Psoas muscle (tissue), 8 donors: ENCODE data around the gene PTGIR. TPM values are rescaled to one million over a fixed set of nuclear protein-coding genes. Genes with fewer than 3 reads are reported as not detected.

ENCODE experiments used
- ATAC-seq, 4 donors: fragments of 200-7000 bp; cut with Tn5 transposase; one replicate each; pipeline ENCODE4 v1.9.1; 2020; ENCODE audit warnings: moderate library complexity in 3 of 4, mild to moderate bottlenecking in 2 of 4
- DNase-seq, 2 donors: peaks; one replicate each; pipeline ENCODE4 v3.0.0-alpha.2; 2020
- H3K27ac ChIP-seq: fragments of 200-600 bp; one replicate; pipeline ENCODE4 v1.8.0; 2022
- H3K27me3 ChIP-seq, 3 donors: fragments of 200-600 bp in 1 of 3; one replicate each; pipeline versions ENCODE4 v1.6.1 to v1.8.0; 2013 to 2022; ENCODE audit warnings: low read length in 2 of 3, mild to moderate bottlenecking in 2 of 3, moderate library complexity in 1 of 3; ENCODE audit not compliant: insufficient read depth in 3 of 3
- H3K36me3 ChIP-seq, 2 donors: fragments of 200-600 bp in 1 of 2; one replicate each; pipeline versions ENCODE4 v1.6.1 to v1.8.0; 2013 to 2022; ENCODE audit warnings: low read depth in 1 of 2, mild to moderate bottlenecking in 1 of 2, moderate library complexity in 1 of 2; ENCODE audit not compliant: insufficient read depth in 1 of 2
- H3K4me1 ChIP-seq: fragments of 200-600 bp; one replicate; pipeline ENCODE4 v1.8.0; 2022
- H3K4me3 ChIP-seq: fragments of 200-600 bp; one replicate; pipeline ENCODE4 v1.8.0; 2022; ENCODE audit warnings: mild to moderate bottlenecking
- H3K9me3 ChIP-seq: fragments of 200-600 bp; one replicate; pipeline ENCODE4 v1.8.0; 2022
- CTCF ChIP-seq: fragments of 200-600 bp; IDR thresholded peaks from one replicate; pipeline ENCODE4 v1.8.0; 2022; ENCODE audit warnings: antibody characterized with exemption
- WGBS, 3 donors: extraction: QIAGEN DNeasy Blood & Tissue Kit; methylation state at CpG; one replicate each; pipeline versions ENCODE4 v1.1.6 to v1.1.7; 2013; 5-methylcytosine and 5-hydroxymethylcytosine counted together
- intact Hi-C, 2 donors: fragments of 100-400 bp; cut with DNase I; formaldehyde crosslinking; loops; one replicate each; pipeline versions ENCODE4 v1.11.0 to v1.14.2; 2022
- polyA plus RNA-seq, 3 donors: library from polyadenylated mRNA; stranded (reverse); fragments of 200-250 nt; gene quantifications; one replicate each; pipeline ENCODE4 v1.2.3, GENCODE V29; 2013
- total RNA-seq, 4 donors: library from RNA; stranded (reverse); fragmentation: NEBNext Ultra II Directional in 2 of 4; extraction: Animal tissue kit (Norgen Biotek cat#: 25700) in 2 of 4; gene quantifications; one replicate each; pipeline versions ENCODE4 v1.2.1 to v1.2.4, GENCODE V29; 2021 to 2023
- donor health status: healthy with polysubstance abuse.
- donor health status: DM: no; HTN: no; CAD: no; lungs with moderate emphysema.
- donor health status: Bipolar disorder and iron deficiency.
- donor health status: healthy.
- donor health status: DM: yes; HTN: yes; CAD: no.
- donor health status: DM: no; HTN: no; CAD: no.
- donor health status: DM: no; HTN: no; CAD: no.
- donor health status: DM: yes; HTN: yes; CAD: no.

PTGIR gene
- total and polyA plus RNA-seq, 7 donors, result 0.74 to 7.0 (median 1.2) TPM

GRCh38 chr19:46602392-46603194, 22.3 kb downstream of the PTGIR start:
- peaks cover 14% of the 10 kb centered on the region for H3K9me3 ChIP-seq
- 10 to 21% (median 14%) methylated on average over 21 to 23 of the region's 23 CpGs for WGBS, 3 donors
- no peak for DNase-seq
- H3K36me3 ChIP-seq, result peaks cover 0 to 25% of the 10 kb centered on the region in 2 donors
- H3K27ac ChIP-seq, result peak overlapping the region; percentile 97
- H3K27me3 ChIP-seq, result no peaks in the 10 kb centered on the region
- peak overlapping the region; percentile 82 for H3K4me3 ChIP-seq
- no peak for TF ChIP-seq CTCF
- peak in 1 of 4 donors; percentile 27 for ATAC-seq
- peaks cover 22% of the 10 kb centered on the region for H3K4me1 ChIP-seq
- intact Hi-C loops, result no loop called here

DNA sequence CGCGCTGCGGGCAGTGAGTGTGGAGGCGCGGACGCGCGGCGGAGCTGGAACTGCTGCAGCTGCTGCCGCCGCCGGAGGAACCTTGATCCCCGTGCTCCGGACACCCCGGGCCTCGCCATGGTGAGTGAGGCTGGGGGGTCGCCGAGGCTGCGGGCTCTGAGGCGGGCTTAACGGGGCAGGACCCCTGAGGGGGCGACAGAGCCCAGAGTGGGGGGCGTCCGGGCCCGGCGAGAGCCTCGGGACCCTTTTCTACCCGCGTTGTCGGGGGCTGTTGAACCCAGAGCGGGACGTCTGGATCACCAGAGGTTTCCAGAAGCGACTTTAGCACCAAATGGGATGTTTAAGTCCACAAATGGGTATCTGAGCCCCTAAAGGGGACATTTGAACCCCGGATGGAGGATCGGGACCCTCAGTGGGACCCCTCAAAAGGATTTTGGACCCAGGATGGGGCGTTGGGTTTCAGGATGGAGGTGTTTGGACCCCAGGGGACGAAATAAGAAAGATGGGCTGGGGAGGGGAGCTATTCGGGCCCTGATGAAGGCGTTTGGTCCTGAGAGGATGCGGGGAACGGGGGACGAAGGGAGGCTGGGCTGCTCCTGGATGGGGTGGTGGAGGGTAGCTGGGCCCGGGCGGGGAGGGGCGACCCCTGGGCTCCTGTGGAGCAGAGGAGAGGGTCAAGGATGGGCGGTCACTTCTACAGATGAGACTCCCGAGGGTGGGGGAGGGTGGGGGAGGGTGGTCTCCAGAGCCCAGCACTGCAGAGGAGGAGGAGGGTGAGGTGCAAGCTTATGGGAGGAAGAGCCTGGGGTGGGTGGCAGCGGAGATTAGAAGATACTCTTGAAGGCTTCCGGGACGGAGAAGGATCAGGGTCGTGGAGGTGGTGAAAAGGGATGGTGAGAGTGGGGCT, 23.3 kb downstream of the PTGIR start, which contains the start of gene CALM3:
Gene CALM3, plus strand, starts transcription at position 13 of the 907 bp plus-strand sequence. Its CDS starts 105 bp downstream, at position 118.
- no peak for TF ChIP-seq CTCF
- no peaks in the 10 kb centered on the region for H3K27me3 ChIP-seq
- peaks cover 0 to 15% of the 10 kb centered on the region in 2 donors for H3K36me3 ChIP-seq
- ATAC-seq (peak in 1 of 4 donors; percentile 19), DNase-seq (no peak)
- intact Hi-C loops, result no loop called here
- peak within 1 kb of the TSS; percentile 97 for H3K27ac ChIP-seq
- H3K9me3 ChIP-seq, result peaks cover 14% of the 10 kb centered on the region
- peaks cover 22% of the 10 kb centered on the region for H3K4me1 ChIP-seq
- 0 to 1% (median 1%) methylated on average over 32 to 51 of the region's 51 CpGs for WGBS, 3 donors
- peak within 1 kb of the TSS; percentile 82 for H3K4me3 ChIP-seq

- peak; percentile 99 for DNase-seq
These were observed 24.2 kb downstream of the PTGIR start for GRCh38 chr19:46600384-46601317.

More at GRCh38 chr19:46600384-46601317, 24.2 kb downstream of the PTGIR start:
- Histone ChIP-seq H3K9me3 (peaks cover 14% of the 10 kb centered on the region), H3K4me1 (peaks cover 22% of the 10 kb centered on the region), H3K36me3 (peaks cover 0 to 5% of the 10 kb centered on the region in 2 donors), H3K27ac (peak overlapping the region; percentile 97), H3K27me3 (no peaks in the 10 kb centered on the region), H3K4me3 (peak overlapping the region; percentile 82)
- TF ChIP-seq CTCF, result no peak
- ATAC-seq, result peak; percentile 90 to 92 (median 91)
- intact Hi-C loops, result no loop called here
- WGBS, 3 donors, result 0 to 1% (median 1%) methylated on average over 44 to 93 of the region's 93 CpGs
